ENCODE measurements around the gene FANCB.

- TF ChIP-seq, protein P1, sequence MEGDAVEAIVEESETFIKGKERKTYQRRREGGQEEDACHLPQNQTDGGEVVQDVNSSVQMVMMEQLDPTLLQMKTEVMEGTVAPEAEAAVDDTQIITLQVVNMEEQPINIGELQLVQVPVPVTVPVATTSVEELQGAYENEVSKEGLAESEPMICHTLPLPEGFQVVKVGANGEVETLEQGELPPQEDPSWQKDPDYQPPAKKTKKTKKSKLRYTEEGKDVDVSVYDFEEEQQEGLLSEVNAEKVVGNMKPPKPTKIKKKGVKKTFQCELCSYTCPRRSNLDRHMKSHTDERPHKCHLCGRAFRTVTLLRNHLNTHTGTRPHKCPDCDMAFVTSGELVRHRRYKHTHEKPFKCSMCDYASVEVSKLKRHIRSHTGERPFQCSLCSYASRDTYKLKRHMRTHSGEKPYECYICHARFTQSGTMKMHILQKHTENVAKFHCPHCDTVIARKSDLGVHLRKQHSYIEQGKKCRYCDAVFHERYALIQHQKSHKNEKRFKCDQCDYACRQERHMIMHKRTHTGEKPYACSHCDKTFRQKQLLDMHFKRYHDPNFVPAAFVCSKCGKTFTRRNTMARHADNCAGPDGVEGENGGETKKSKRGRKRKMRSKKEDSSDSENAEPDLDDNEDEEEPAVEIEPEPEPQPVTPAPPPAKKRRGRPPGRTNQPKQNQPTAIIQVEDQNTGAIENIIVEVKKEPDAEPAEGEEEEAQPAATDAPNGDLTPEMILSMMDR (IDR thresholded peaks at IDR 0.05), result no peak
- no peak for TF ChIP-seq POLR2A (IDR thresholded peaks at IDR 0.05)
Observed at GRCh38 chrX:14913241-14913640, 40.4 kb upstream of the FANCB start.

Measured in lower leg skin (tissue), 3 donors.